Ovary (tissue), 9 donors: ENCODE results near the gene MRFAP1. TPM values are rescaled to one million over a fixed set of nuclear protein-coding genes. Genes with fewer than 3 reads are reported as not detected.
"Not testable (repeated sequence)": the region's sequence is repeated elsewhere in the genome, so short reads cannot be mapped to it uniquely, and the experiment has no call there.

Experiments
- DNase-seq, 5 donors: peaks; one replicate each; pipeline ENCODE4 v3.0.0-alpha.2; 2019 to 2020
- H3K27ac ChIP-seq, 2 donors: fragments of 200-600 bp; one replicate each; pipeline versions ENCODE4 v1.5.1 to v1.8.0; 2019 to 2022
- H3K27me3 ChIP-seq: fragments of 200-600 bp; one replicate; pipeline ENCODE4 v1.8.0; 2022
- H3K36me3 ChIP-seq: fragments of 200-600 bp; sonication (generic); one replicate; pipeline ENCODE4 v1.5.1; 2019
- H3K4me1 ChIP-seq: one replicate; pipeline ENCODE4 v1.8.1; 2013; ENCODE audit warnings: mild to moderate bottlenecking, moderate library complexity; ENCODE audit not compliant: insufficient read depth
- H3K4me3 ChIP-seq: fragments of 200-600 bp; sonication (generic); one replicate; pipeline ENCODE4 v1.5.1; 2017
- H3K9me3 ChIP-seq, 2 donors: fragments of 200-600 bp in 1 of 2; sonication (generic) in 1 of 2; one replicate each; pipeline versions ENCODE4 v1.5.1 to v1.8.1; 2013 to 2019; ENCODE audit warnings: mild to moderate bottlenecking in 1 of 2, moderate library complexity in 1 of 2
- EP300 ChIP-seq: sonication (generic); formaldehyde crosslinking; IDR thresholded peaks from one replicate; pipeline ENCODE4 v1.6.1; 2017; ENCODE audit warnings: antibody characterized with exemption
- POLR2A ChIP-seq: fragments of 450-650 bp; IDR thresholded peaks from one replicate; pipeline ENCODE4 v1.6.1; 2017; ENCODE audit warnings: antibody characterized with exemption, mild to moderate bottlenecking, moderate library complexity
- WGBS, 3 donors: extraction: QIAGEN DNeasy Blood & Tissue Kit in 1 of 3; methylation state at CpG; one replicate each; pipeline versions ENCODE4 v1.1.5 to v1.1.7; 2013 to 2017; 5-methylcytosine and 5-hydroxymethylcytosine counted together
- intact Hi-C, 4 donors: fragments of 100-400 bp; cut with DNase I; formaldehyde crosslinking; loops; one replicate each; pipeline versions ENCODE4 v1.11.0 to v1.15.1; 2022 to 2023
- polyA plus RNA-seq, 2 donors: library from polyadenylated mRNA; stranded (reverse); fragments of 200-250 nt in 1 of 2; fragments of 350-450 nt in 1 of 2; fragmentation: Illumina TruSeq in 1 of 2; extraction: RNeasy Lipid Tissue Mini Kit (QIAGEN cat#74804) in 1 of 2; gene quantifications; one replicate each; pipeline ENCODE4 v1.2.3, GENCODE V29; 2013 to 2014
- total RNA-seq, 7 donors: library from RNA; depleted of rRNA in 2 of 7; stranded (reverse); fragments of >200 nt in 2 of 7; fragmentation: NEBNext Ultra II Directional in 3 of 7; extraction: Animal tissue kit (Norgen Biotek cat#: 25700) in 3 of 7; gene quantifications; one replicate each; pipeline versions ENCODE4 v1.1.0 to v1.2.4, GENCODE V29; 2016 to 2023
- TF ChIP-seq, protein P1 (sequence below), 3 donors: fragments of 450-650 bp in 2 of 3; fragments of 200-600 bp in 1 of 3; IDR thresholded peaks; one replicate each; pipeline versions ENCODE4 v1.5.1 to v1.8.0; 2016 to 2022; ENCODE audit warnings: antibody characterized with exemption in 3 of 3, mild to moderate bottlenecking in 1 of 3
- donor health status: DM: no; HTN: no; CAD: no; lungs with moderate emphysema.
- donor health status: DM: no; HTN: no; CAD: no.
- donor health status: Bipolar disorder and iron deficiency.
- donor health status: DM: yes; HTN: yes; CAD: no.
- donor health status: DM: no; HTN: no; CAD: no.
- donor health status: DM: yes; HTN: yes; CAD: no.

MRFAP1 gene
- total and polyA plus RNA-seq, 9 donors: 154 to 367 (median 324) TPM

GRCh38 chr4:6647169-6647568 lies 6.7 kb downstream of the MRFAP1 start:
- TF ChIP-seq EP300 (no peak), POLR2A (no peak)
- TF ChIP-seq, protein P1, sequence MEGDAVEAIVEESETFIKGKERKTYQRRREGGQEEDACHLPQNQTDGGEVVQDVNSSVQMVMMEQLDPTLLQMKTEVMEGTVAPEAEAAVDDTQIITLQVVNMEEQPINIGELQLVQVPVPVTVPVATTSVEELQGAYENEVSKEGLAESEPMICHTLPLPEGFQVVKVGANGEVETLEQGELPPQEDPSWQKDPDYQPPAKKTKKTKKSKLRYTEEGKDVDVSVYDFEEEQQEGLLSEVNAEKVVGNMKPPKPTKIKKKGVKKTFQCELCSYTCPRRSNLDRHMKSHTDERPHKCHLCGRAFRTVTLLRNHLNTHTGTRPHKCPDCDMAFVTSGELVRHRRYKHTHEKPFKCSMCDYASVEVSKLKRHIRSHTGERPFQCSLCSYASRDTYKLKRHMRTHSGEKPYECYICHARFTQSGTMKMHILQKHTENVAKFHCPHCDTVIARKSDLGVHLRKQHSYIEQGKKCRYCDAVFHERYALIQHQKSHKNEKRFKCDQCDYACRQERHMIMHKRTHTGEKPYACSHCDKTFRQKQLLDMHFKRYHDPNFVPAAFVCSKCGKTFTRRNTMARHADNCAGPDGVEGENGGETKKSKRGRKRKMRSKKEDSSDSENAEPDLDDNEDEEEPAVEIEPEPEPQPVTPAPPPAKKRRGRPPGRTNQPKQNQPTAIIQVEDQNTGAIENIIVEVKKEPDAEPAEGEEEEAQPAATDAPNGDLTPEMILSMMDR (IDR thresholded peaks at IDR 0.05): no peak
- no peak overlapping the region for H3K4me3 ChIP-seq
- 81 to 88% (median 87%) methylated on average over 5 of the region's 5 CpGs for WGBS, 3 donors
- intact Hi-C loops: loop anchor here in 1 of 4 donors (10.0 kb wide), 1 partner anchor 68 kb away; the partner anchor contains the start of gene BLOC1S4
- peaks cover 11% of the 10 kb centered on the region for H3K4me1 ChIP-seq
- no peaks in the 10 kb centered on the region for H3K9me3 ChIP-seq
- no peak for DNase-seq
- no peaks in the 10 kb centered on the region for H3K36me3 ChIP-seq
- no peak overlapping the region for H3K27ac ChIP-seq
- H3K27me3 ChIP-seq: no peaks in the 10 kb centered on the region

- Histone ChIP-seq H3K4me1 (peaks cover 9% of the 10 kb centered on the region), H3K27me3 (no peaks in the 10 kb centered on the region), H3K4me3 (no peak overlapping the region), H3K36me3 (no peaks in the 10 kb centered on the region), H3K27ac (no peak overlapping the region), H3K9me3 (no peaks in the 10 kb centered on the region)
- WGBS, 3 donors: 77 to 81% (median 78%) methylated on average over 6 of the region's 6 CpGs
- intact Hi-C loops: loop anchor here in 1 of 4 donors (10.0 kb wide), 1 partner anchor 67 kb away; the partner anchor contains the start of gene BLOC1S4
- DNase-seq: no peak
- no peak for TF ChIP-seq EP300
- TF ChIP-seq, protein P1 (IDR thresholded peaks at IDR 0.05): no peak
- no peak for TF ChIP-seq POLR2A
These were observed 7.2 kb downstream of the MRFAP1 start for GRCh38 chr4:6647582-6648230.

DNA sequence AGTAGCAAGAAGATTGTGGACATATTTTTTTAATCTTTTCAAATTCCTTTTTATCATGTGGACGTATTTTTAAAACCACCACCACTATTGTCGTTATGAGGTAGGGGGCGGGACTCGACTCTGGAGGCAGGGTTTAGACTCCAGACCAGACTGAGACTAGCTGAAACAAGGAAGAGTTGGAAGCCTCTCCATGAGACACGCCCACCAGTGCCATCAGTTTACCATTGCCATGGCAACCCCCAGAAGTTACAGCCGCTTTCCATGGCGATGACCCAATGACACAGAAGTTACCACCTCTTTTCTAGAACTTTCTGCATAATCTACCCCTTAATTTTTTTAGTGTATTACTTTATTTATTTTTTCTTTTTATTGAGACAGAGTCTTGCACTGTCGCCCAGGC lies 8.7 kb downstream of the MRFAP1 start:
- Histone ChIP-seq H3K9me3 (no peaks in the 10 kb centered on the region), H3K4me3 (no peak overlapping the region), H3K4me1 (peaks cover under 1% of the 10 kb centered on the region), H3K27me3 (no peaks in the 10 kb centered on the region), H3K27ac (no peak overlapping the region), H3K36me3 (no peaks in the 10 kb centered on the region)
- TF ChIP-seq, protein P1 (IDR thresholded peaks at IDR 0.05): no peak
- no peak for TF ChIP-seq EP300
- no peak for TF ChIP-seq POLR2A
- WGBS, 3 donors: 60 to 71% (median 61%) methylated on average over 8 of the region's 8 CpGs
- peak in 1 of 5 donors; percentile 8 for DNase-seq
- intact Hi-C loops: loop anchor here in 1 of 4 donors (10.0 kb wide), 1 partner anchor 66 kb away; the partner anchor contains the start of gene BLOC1S4

DNA sequence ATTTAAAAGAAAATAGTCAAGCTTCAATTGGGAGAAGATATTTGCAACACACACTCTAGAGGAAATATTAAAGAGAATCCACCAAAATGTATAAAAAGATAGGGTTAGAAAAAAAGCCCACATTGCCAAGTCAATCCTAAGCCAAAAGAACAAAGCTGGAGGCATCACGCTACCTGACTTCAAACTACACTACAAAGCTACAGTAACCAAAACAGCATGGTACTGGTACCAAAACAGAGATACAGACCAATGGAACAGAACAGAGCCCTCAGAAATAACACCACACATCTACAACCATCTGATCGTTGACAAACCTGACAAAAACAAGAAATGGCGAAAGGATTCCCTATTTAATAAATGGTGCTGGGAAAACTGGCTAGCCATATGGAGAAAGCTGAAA lies 13.7 kb downstream of the MRFAP1 start:
- H3K27ac ChIP-seq, H3K4me3 ChIP-seq, H3K36me3 ChIP-seq, H3K9me3 ChIP-seq, intact Hi-C loops, H3K27me3 ChIP-seq, DNase-seq, H3K4me1 ChIP-seq: not testable (repeated sequence)
- 47 to 92% (median 85%) methylated on average over 3 of the region's 3 CpGs for WGBS, 3 donors

- H3K4me1 ChIP-seq, H3K27me3 ChIP-seq, H3K36me3 ChIP-seq, intact Hi-C loops, H3K27ac ChIP-seq, DNase-seq, H3K9me3 ChIP-seq, H3K4me3 ChIP-seq: not testable (repeated sequence)
- 86 to 94% (median 86%) methylated on average over 2 of the region's 2 CpGs for WGBS, 3 donors
These were observed 14.8 kb downstream of the MRFAP1 start for GRCh38 chr4:6655291-6655690.
